A673 (cell line): ENCODE measurements around the gene RBMXL3. TPM values are rescaled to one million over a fixed set of nuclear protein-coding genes. Genes with fewer than 3 reads are reported as not detected.

Experiments used
- BruUV-seq: library from RNA; stranded (reverse); fragments of 400-500 nt; replicated peaks from 2 replicates; lab custom pipeline; 2021; lab: Mats Ljungman, UMichigan
- CTCF ChIA-PET: fragments of 300-600 bp; sonication (Branson Sonifier 250); formaldehyde crosslinking; loops from one replicate; lab custom pipeline; 2022; ENCODE audit warnings: antibody characterized with exemption; lab: Charles Lee
- POLR2A ChIA-PET: fragments of 300-600 bp; sonication (Branson Sonifier 250); formaldehyde crosslinking; loops from one replicate; lab custom pipeline; 2022; ENCODE audit warnings: antibody characterized with exemption; ENCODE audit not compliant: low non-redundant PET; lab: Charles Lee
- DNase-seq: peaks from one replicate; pipeline ENCODE4 v3.0.0-alpha.2; 2015; ENCODE audit warnings: low spot score
- H3K27ac ChIP-seq: fragments of 200-600 bp; sonication (generic); 2 replicates; pipeline ENCODE4 v1.5.1; 2016; ENCODE audit warnings: mixed run types, low read depth, mild to moderate bottlenecking, mixed read lengths, antibody characterized with exemption, low read length; ENCODE audit not compliant: poor library complexity, severe bottlenecking
- H3K27me3 ChIP-seq: fragments of 200-600 bp; sonication (generic); replicated peaks from 2 replicates; pipeline ENCODE4 v1.6.1; 2017; ENCODE audit warnings: mixed run types, low read depth, mild to moderate bottlenecking, mixed read lengths, antibody characterized with exemption, low read length; ENCODE audit not compliant: insufficient read depth, poor library complexity
- H3K36me3 ChIP-seq: fragments of 200-600 bp; sonication (generic); 2 replicates; pipeline ENCODE4 v1.6.1; 2016; ENCODE audit warnings: mixed run types, mild to moderate bottlenecking, mixed read lengths, antibody characterized with exemption, low read length; ENCODE audit not compliant: insufficient read depth, poor library complexity, severe bottlenecking
- H3K4me1 ChIP-seq: fragments of 200-600 bp; sonication (generic); 2 replicates; pipeline ENCODE4 v1.6.1; 2017; ENCODE audit warnings: mixed run types, mild to moderate bottlenecking, mixed read lengths, antibody characterized with exemption, low read length; ENCODE audit not compliant: insufficient read depth, poor library complexity, severe bottlenecking
- H3K4me3 ChIP-seq: fragments of 200-600 bp; sonication (generic); 2 replicates; pipeline ENCODE4 v1.5.1; 2016; ENCODE audit warnings: low read depth, mixed run types, mild to moderate bottlenecking, mixed read lengths, low read length; ENCODE audit not compliant: poor library complexity, severe bottlenecking
- H3K9me3 ChIP-seq: fragments of 200-600 bp; sonication (generic); 2 replicates; pipeline ENCODE4 v1.6.1; 2016; ENCODE audit warnings: mixed run types, low read depth, mild to moderate bottlenecking, mixed read lengths, antibody characterized with exemption, low read length; ENCODE audit not compliant: poor library complexity, severe bottlenecking
- CTCF ChIP-seq: fragments of 300-800, 200-600 bp; sonication (generic); conservative IDR thresholded peaks from 2 replicates; pipeline ENCODE4 v1.5.1; 2017; ENCODE audit warnings: low read depth, mild to moderate bottlenecking, antibody characterized with exemption, low read length, moderate library complexity, mixed read lengths
- EZH2 ChIP-seq: fragments of 200-600 bp; sonication (generic); IDR thresholded peaks from 2 replicates; pipeline ENCODE4 v1.6.1; 2017; ENCODE audit warnings: borderline replicate concordance, low read depth, mild to moderate bottlenecking, mixed read lengths, antibody characterized with exemption, low read length; ENCODE audit not compliant: poor library complexity, severe bottlenecking
- intact Hi-C: fragments of 100-400 bp; cut with micrococcal nuclease; formaldehyde crosslinking; loops from one replicate; pipeline ENCODE4 v1.10.0; 2022; ENCODE audit not compliant: unreplicated experiment
- total RNA-seq: library from RNA; stranded (reverse); gene quantifications from 2 replicates; pipeline ENCODE4 v1.2.3, GENCODE V29; 2021

The RBMXL3 gene
- total RNA-seq, 1 experiment from 2014 or later: not detected

- intact Hi-C loops: no loop called here
- H3K9me3 ChIP-seq: no peaks in the 10 kb centered on the region
- TF ChIP-seq CTCF (no peak), EZH2 (no peak)
- ChIA-PET CTCF (no interaction called here), POLR2A (no interaction called here)
- no peaks in the 10 kb centered on the region for H3K36me3 ChIP-seq
- no peak for DNase-seq
- no peaks in the 10 kb centered on the region for H3K4me1 ChIP-seq
- BruUV-seq: no TSS peak
- peaks cover 7% of the 10 kb centered on the region for H3K27me3 ChIP-seq
- H3K4me3 ChIP-seq: no peak overlapping the region
- no peak overlapping the region for H3K27ac ChIP-seq
These were observed 10.7 kb upstream of the RBMXL3 start for GRCh38 chrX:115178473-115178872.

- DNase-seq: no peak
- H3K9me3 ChIP-seq: no peaks in the 10 kb centered on the region
- H3K36me3 ChIP-seq: no peaks in the 10 kb centered on the region
- TF ChIP-seq CTCF (no peak), EZH2 (no peak)
- no peak overlapping the region for H3K4me3 ChIP-seq
- no peak overlapping the region for H3K27ac ChIP-seq
- H3K4me1 ChIP-seq: no peaks in the 10 kb centered on the region
- ChIA-PET POLR2A (no interaction called here), CTCF (no interaction called here)
- intact Hi-C loops: no loop called here
- no TSS peak for BruUV-seq
- peaks cover under 1% of the 10 kb centered on the region for H3K27me3 ChIP-seq
These were observed 5.2 kb upstream of the RBMXL3 start for GRCh38 chrX:115183980-115184379.

GRCh38 chrX:115189646-115190635 is 731 bp downstream of the RBMXL3 start:
- H3K36me3 ChIP-seq: no peaks in the 10 kb centered on the region
- CTCF ChIA-PET: no interaction called here
- POLR2A ChIA-PET: no interaction called here
- no peaks in the 10 kb centered on the region for H3K9me3 ChIP-seq
- H3K4me3 ChIP-seq: no peak overlapping the region
- DNase-seq: no peak
- no TSS peak for BruUV-seq
- H3K4me1 ChIP-seq: no peaks in the 10 kb centered on the region
- intact Hi-C loops: no loop called here
- TF ChIP-seq CTCF: no peak
- no peak for TF ChIP-seq EZH2
- no peak overlapping the region for H3K27ac ChIP-seq
- H3K27me3 ChIP-seq: no peaks in the 10 kb centered on the region
